ENCODE results near the gene CYSTM1.

CYSTM1 gene

GRCh38 chr5:140284013-140284412 is 109.0 kb downstream of the CYSTM1 start:
- ATAC-seq: no peak
- TF ChIP-seq CREB5 (CRISPR knock-in tag; IDR thresholded peaks at IDR 0.05; ENCODE audit: low read depth): no peak
- TF ChIP-seq TOX (CRISPR knock-in tag; IDR thresholded peaks at IDR 0.05; ENCODE audit: borderline replicate concordance): no peak
- no peak for TF ChIP-seq ESRRG (CRISPR knock-in tag; IDR thresholded peaks at IDR 0.05)
- no peak for TF ChIP-seq SNAI2 (CRISPR knock-in tag; IDR thresholded peaks at IDR 0.05)
- TF ChIP-seq POU6F1 (CRISPR knock-in tag; IDR thresholded peaks at IDR 0.05; ENCODE audit: borderline replicate concordance, low read depth): no peak
- TF ChIP-seq ZNF8 (CRISPR knock-in tag; IDR thresholded peaks at IDR 0.05): no peak
- no peak for TF ChIP-seq PPARA (CRISPR knock-in tag; IDR thresholded peaks at IDR 0.05; ENCODE audit: borderline replicate concordance)
- TF ChIP-seq TCF4 (CRISPR knock-in tag; IDR thresholded peaks at IDR 0.05; ENCODE audit: borderline replicate concordance): no peak
- no peak for TF ChIP-seq ZNF565 (CRISPR knock-in tag; conservative IDR thresholded peaks at IDR 0.05; ENCODE audit: low read depth)
- TF ChIP-seq TSHZ2 (CRISPR knock-in tag; IDR thresholded peaks at IDR 0.05): no peak
- no peak for TF ChIP-seq ZFP30 (CRISPR knock-in tag; IDR thresholded peaks at IDR 0.05)
- TF ChIP-seq BACH2 (CRISPR knock-in tag; IDR thresholded peaks at IDR 0.05; ENCODE audit: borderline replicate concordance): no peak
- no peak for TF ChIP-seq PATZ1 (CRISPR knock-in tag; IDR thresholded peaks at IDR 0.05; ENCODE audit: borderline replicate concordance)
- TF ChIP-seq ARNTL (CRISPR knock-in tag; IDR thresholded peaks at IDR 0.05; ENCODE audit: borderline replicate concordance, low read depth): no peak
- TF ChIP-seq OSR1 (CRISPR knock-in tag; IDR thresholded peaks at IDR 0.05): no peak
- TF ChIP-seq CSRNP3 (CRISPR knock-in tag; IDR thresholded peaks at IDR 0.05): no peak
- TF ChIP-seq ZFP3 (CRISPR knock-in tag; IDR thresholded peaks at IDR 0.05): no peak
- no peak for TF ChIP-seq ISL1 (CRISPR knock-in tag; IDR thresholded peaks at IDR 0.05)

- TF ChIP-seq BACH2 (CRISPR knock-in tag; IDR thresholded peaks at IDR 0.05; ENCODE audit: borderline replicate concordance): no peak
- TF ChIP-seq ZNF70 (CRISPR knock-in tag; IDR thresholded peaks at IDR 0.05): no peak
- TF ChIP-seq POU6F1 (CRISPR knock-in tag; IDR thresholded peaks at IDR 0.05; ENCODE audit: borderline replicate concordance, low read depth): no peak
- no peak for TF ChIP-seq TOX (CRISPR knock-in tag; IDR thresholded peaks at IDR 0.05; ENCODE audit: borderline replicate concordance)
- no peak for TF ChIP-seq ISL1 (CRISPR knock-in tag; IDR thresholded peaks at IDR 0.05)
- TF ChIP-seq ARNTL (CRISPR knock-in tag; IDR thresholded peaks at IDR 0.05; ENCODE audit: borderline replicate concordance, low read depth): no peak
- no peak for TF ChIP-seq CREB5 (CRISPR knock-in tag; IDR thresholded peaks at IDR 0.05; ENCODE audit: low read depth)
- no peak for TF ChIP-seq ZFP30 (CRISPR knock-in tag; IDR thresholded peaks at IDR 0.05)
- no peak for TF ChIP-seq SNAI2 (CRISPR knock-in tag; IDR thresholded peaks at IDR 0.05)
- no peak for TF ChIP-seq ZNF8 (CRISPR knock-in tag; IDR thresholded peaks at IDR 0.05)
- no peak for TF ChIP-seq PATZ1 (CRISPR knock-in tag; IDR thresholded peaks at IDR 0.05; ENCODE audit: borderline replicate concordance)
- no peak for ATAC-seq
Observed at GRCh38 chr5:140286424-140286823, 111.4 kb downstream of the CYSTM1 start.
